HG03060 (cell line): ENCODE measurements around the gene LRRC26.

Experiments used
- ATAC-seq: cut with Tn5 transposase; IDR thresholded peaks from one replicate; pipeline ENCODE4 v1.9.1; 2021; ENCODE audit warnings: low read depth, moderate number of reproducible peaks; ENCODE audit not compliant: unreplicated experiment

Gene LRRC26

DNA sequence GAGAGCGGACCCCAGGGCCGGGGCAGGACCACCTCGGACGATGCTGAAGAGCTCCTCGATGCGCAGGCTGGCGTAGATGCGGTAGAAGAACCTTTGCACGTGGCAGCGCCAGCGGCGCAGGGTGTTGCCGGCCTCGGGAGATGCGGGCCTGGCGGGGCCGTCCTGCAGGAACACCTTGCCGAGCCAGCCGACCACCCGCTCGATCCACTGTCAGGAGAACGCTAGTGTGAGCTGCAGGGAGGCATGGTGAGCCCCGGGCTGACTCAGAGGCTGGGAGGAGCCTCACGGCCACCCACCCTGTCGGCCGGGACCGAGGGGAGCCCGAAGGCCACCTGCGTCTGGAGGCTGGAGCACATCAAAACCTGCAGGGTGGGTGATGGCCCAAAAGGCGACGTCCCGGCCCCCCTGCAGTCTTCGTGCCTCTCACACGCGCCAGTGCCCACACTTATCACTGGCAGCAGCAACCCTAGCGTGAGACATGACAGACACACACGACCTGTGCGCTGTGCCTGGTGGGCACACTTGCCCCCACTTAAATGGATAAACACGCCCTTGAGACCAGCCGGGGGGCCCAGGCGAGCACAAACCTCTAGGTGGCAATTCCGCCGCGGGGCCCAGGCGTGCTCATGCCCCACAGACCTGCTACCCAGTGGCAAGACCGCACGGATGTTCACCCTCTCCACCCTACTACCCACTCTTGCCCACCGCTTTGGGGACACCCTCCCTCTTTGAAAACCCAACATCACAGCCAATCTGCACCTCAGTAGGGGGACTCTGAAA, 15.2 kb upstream of the LRRC26 start:
- ATAC-seq: no peak

- ATAC-seq: no peak
Observed at GRCh38 chr9:137183980-137184595, 14.2 kb upstream of the LRRC26 start.

DNA sequence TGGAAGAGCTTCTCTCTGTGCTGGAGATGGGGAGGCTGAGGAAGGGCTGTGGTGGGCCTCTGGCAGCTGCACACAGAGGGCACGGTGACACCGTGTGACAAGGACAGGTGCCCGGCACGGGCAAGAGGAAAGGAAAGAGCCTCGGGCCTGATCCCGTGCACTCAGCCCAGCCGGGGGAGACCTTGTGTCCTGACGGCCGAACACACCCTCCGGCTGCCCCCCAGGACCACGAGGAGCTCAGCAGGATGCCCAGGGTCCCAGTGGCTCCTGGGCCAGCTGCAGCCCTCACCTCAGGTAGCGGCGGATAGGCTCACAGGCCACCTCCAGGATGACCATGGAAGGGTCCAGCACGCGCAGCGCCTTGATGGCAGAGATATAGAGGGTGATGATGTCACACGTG, 13.0 kb upstream of the LRRC26 start:
- no peak for ATAC-seq

- no peak for ATAC-seq
Observed at GRCh38 chr9:137181680-137182079, 11.8 kb upstream of the LRRC26 start.

DNA sequence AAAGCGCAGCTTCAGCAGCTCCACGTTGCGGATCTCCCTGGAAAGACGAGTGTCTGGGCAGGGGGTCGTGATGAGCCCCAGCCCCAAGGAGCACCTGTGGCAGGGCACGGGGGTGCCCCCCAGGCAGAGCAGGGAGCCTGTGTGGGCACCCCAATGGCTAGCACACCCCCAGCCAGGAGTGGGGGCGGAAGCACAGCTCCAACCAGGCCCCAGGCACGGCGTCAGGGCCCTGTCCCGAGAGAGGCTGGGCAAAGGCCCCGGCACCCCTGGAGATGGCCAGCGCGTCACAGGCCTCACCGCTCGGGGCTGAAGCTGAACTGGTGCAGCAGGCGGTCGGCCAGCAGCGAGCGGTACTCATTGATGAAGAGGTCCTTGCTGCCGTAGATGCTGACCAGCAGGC, 10.6 kb upstream of the LRRC26 start:
- ATAC-seq: no peak

GRCh38 chr9:137179761-137180160, 9.9 kb upstream of the LRRC26 start:
- no peak for ATAC-seq

DNA sequence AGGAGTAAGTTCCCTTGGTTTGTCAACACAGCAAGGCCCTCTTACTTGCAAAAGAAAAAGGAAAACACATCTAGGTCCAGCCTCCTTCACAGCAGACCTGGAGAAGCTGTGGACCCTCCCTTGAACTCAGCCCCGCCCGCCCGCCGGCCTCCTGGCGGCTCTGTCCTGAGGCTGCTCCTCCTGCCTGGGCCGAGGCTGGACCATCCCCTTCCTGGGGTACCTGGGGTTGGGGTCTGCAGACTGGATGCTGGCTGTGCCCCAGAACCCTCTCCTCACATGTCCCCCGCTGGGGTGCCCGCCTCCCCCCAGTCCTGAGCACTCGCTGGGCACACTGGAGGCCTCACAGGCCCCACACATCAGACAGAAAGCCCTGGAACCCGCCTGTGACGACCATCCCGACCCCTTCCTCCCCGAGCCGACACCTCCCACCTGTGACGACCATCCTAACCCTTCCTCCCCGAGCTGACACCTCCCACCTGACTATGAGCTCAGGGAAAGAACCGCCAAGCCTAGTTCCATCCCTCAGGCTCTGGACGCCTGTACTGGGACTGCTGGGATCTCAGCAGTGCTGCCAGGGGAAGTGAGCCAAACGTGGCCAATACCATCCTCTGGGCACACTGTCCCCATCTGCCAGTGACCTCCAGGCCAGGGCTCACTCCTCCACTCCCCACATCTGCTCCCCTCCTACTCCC, 9.2 kb upstream of the LRRC26 start:
- no peak for ATAC-seq

GRCh38 chr9:137178201-137178938, 8.5 kb upstream of the LRRC26 start:
- no peak for ATAC-seq

- no peak for ATAC-seq
Observed at GRCh38 chr9:137176302-137177182, 6.7 kb upstream of the LRRC26 start.

DNA sequence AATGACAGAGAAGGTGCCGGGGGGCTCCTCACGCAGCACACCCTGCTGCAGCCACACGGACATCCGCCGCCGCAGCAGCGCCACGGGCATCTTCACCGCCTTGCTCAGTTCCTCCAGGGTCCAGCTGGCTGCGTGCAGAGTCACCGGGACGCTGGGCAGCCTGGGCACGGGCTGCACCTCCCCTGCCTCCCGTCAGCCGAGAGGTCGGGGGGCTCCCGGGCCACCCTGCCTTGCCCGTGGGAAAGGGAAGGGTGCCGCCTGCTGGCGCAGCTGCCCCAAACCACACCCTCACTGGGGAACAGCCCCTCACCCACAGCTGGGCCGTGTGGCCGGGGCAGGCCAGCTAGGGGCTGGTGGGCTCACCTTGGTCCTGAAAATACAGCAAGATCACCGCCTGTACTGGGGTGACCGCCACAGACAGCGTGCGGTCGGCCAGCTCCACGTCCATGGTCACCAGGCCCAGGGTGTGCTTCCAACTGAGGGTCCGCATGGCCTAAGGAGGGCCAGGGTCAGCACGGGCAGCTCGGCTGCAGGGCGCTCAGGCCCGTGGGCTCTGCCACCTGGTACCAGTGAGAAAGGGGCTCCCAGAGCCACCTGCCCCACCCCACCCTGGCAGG, 5.6 kb upstream of the LRRC26 start:
- ATAC-seq: no peak

- ATAC-seq: no peak
Observed at GRCh38 chr9:137174722-137175293, 5.0 kb upstream of the LRRC26 start.

- no peak for ATAC-seq
Observed at GRCh38 chr9:137173796-137174664, 4.2 kb upstream of the LRRC26 start.

DNA sequence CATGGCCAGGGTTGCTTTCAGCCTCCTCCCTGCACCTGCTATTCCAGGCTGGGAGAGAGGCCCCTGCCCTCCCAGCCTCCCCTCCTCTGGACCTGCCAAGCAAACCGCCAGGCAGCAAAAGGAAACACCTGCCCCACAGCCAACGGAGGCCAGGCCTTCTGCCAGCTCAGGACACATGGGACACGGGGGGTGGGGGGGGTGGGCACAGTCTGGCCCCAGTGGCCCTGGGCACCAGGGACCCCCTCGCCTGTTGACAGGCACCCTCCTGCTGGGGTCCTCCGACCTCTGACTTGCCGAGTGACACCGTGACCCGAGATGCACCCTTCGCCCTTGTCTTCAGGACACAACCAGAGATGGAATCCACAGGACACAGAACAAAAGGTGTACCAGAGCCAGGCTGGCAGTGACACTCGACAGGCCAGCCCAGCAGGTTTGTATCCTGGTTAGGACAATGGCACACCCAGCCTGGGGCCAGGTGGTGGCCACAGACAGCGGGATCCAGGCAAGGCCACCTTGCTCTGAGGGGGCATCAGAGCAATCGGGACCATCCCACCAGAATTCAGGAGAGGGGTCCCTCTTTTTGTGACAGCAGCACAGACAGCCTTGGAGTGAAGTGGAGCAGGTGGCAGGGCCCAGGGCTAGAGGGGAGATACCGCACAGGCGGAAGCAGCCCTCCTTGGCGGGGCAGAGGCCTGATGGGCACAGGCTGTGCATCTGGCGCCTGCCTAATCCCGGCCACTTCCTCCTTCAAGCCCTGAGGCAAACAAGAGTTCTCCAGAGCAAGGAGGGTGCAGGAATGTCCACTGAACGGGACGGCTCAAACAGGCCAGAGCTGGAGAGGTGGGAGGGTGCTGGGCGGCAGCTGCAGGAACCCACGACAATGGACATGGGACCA, 3.3 kb upstream of the LRRC26 start:
- ATAC-seq: no peak

GRCh38 chr9:137171149-137171900, 1.5 kb upstream of the LRRC26 start:
- ATAC-seq: no peak

GRCh38 chr9:137170486-137171148, 766 bp upstream of the LRRC26 start:
- no peak for ATAC-seq
